ENCODE data around the gene TSC1. TPM values are rescaled to one million over a fixed set of nuclear protein-coding genes. Genes with fewer than 3 reads are reported as not detected.

TSC1 gene
- total RNA-seq, 1 donor from 2014 or later = 89.3 TPM

GRCh38 chr9:132879457-132880323, 64.7 kb downstream of the TSC1 start:
- peaks cover 3% of the 10 kb centered on the region for H3K9me3 Mint-ChIP-seq (ENCODE audit: unreplicated experiment)
- DNase-seq = no peak
- H3K4me1 Mint-ChIP-seq (ENCODE audit: low read depth, unreplicated experiment) = peaks cover 3% of the 10 kb centered on the region
- no peaks in the 10 kb centered on the region for H3K36me3 Mint-ChIP-seq (ENCODE audit: unreplicated experiment)
- TF ChIP-seq, protein P1, sequence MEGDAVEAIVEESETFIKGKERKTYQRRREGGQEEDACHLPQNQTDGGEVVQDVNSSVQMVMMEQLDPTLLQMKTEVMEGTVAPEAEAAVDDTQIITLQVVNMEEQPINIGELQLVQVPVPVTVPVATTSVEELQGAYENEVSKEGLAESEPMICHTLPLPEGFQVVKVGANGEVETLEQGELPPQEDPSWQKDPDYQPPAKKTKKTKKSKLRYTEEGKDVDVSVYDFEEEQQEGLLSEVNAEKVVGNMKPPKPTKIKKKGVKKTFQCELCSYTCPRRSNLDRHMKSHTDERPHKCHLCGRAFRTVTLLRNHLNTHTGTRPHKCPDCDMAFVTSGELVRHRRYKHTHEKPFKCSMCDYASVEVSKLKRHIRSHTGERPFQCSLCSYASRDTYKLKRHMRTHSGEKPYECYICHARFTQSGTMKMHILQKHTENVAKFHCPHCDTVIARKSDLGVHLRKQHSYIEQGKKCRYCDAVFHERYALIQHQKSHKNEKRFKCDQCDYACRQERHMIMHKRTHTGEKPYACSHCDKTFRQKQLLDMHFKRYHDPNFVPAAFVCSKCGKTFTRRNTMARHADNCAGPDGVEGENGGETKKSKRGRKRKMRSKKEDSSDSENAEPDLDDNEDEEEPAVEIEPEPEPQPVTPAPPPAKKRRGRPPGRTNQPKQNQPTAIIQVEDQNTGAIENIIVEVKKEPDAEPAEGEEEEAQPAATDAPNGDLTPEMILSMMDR (IDR thresholded peaks at IDR 0.05; ENCODE audit: partially characterized antibody, unreplicated experiment) = no peak
- peak overlapping the region; percentile 80 for H3K4me3 Mint-ChIP-seq (ENCODE audit: unreplicated experiment)
- H3K27ac Mint-ChIP-seq (ENCODE audit: unreplicated experiment) = peak overlapping the region; percentile 22
- H3K27me3 Mint-ChIP-seq (ENCODE audit: unreplicated experiment) = peaks cover 15% of the 10 kb centered on the region

DNA sequence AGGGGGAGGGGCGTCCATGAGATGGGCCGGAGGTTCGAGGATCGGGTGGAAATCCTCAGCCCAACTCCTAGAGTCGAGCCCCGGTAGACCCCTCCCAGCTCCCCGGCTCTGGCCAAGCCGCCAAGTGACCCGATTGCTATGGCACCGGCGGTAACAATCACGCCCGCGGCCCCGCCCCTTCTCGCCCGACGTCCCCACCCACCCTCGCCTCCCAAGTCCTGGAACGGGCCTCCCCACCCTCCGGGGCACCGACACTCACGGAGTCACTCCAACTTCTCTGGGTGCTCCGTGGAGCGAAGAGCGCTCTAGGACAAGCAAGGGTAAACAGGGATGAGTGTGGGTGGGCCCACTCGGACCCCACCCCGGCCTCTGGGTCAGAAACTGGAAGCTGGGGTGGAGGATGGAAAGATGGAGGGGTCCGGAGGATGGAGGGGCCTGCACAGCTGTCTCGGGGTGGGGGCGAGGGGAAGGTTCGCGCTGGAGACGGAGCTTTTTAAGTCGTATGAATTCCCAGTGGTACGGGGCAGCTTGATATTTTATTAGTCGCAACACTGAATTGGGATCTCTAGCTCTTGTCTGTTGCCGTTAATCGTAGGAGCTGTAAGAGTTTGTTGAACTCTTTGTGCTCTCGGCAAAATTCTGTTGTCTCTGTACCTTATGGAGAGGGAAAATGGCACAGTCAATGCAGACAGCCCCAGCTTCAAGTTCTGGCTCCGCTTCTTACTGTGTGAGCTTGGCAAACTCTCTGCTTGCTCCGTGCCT, 65.5 kb downstream of the TSC1 start, which contains the start of gene SPACA9:
SPACA9 (plus strand) TSS at position 204 of the 762 bp plus-strand sequence. CDS start 5,050 bp downstream, outside the sequence.
- no peaks in the 10 kb centered on the region for H3K36me3 Mint-ChIP-seq (ENCODE audit: unreplicated experiment)
- DNase-seq = peak; percentile 60
- TF ChIP-seq, protein P1 (IDR thresholded peaks at IDR 0.05; ENCODE audit: partially characterized antibody, unreplicated experiment) = no peak
- peak within 1 kb of the TSS; percentile 80 for H3K4me3 Mint-ChIP-seq (ENCODE audit: unreplicated experiment)
- peaks cover 3% of the 10 kb centered on the region for H3K4me1 Mint-ChIP-seq (ENCODE audit: low read depth, unreplicated experiment)
- peaks cover 17% of the 10 kb centered on the region for H3K27me3 Mint-ChIP-seq (ENCODE audit: unreplicated experiment)
- peaks cover 3% of the 10 kb centered on the region for H3K9me3 Mint-ChIP-seq (ENCODE audit: unreplicated experiment)
- peak within 1 kb of the TSS; percentile 22 for H3K27ac Mint-ChIP-seq (ENCODE audit: unreplicated experiment)

- H3K9me3 Mint-ChIP-seq (ENCODE audit: unreplicated experiment) = peaks cover 3% of the 10 kb centered on the region
- H3K4me3 Mint-ChIP-seq (ENCODE audit: unreplicated experiment) = peak within 1 kb of the TSS; percentile 81
- DNase-seq = peak; percentile 83
- H3K27ac Mint-ChIP-seq (ENCODE audit: unreplicated experiment) = peak within 1 kb of the TSS; percentile 22
- peaks cover 15% of the 10 kb centered on the region for H3K27me3 Mint-ChIP-seq (ENCODE audit: unreplicated experiment)
- TF ChIP-seq, protein P1 (IDR thresholded peaks at IDR 0.05; ENCODE audit: partially characterized antibody, unreplicated experiment) = no peak
- H3K4me1 Mint-ChIP-seq (ENCODE audit: low read depth, unreplicated experiment) = peaks cover 3% of the 10 kb centered on the region
- H3K36me3 Mint-ChIP-seq (ENCODE audit: unreplicated experiment) = no peaks in the 10 kb centered on the region
Measured at GRCh38 chr9:132877824-132878694, 66.4 kb downstream of the TSC1 start, which contains the start of gene AK8. TSS of gene AK8 (minus strand) at chr9:132878284. CDS start at chr9:132878255, 29 bp downstream.

GRCh38 chr9:132877458-132877823, 67.0 kb downstream of the TSC1 start:
- TF ChIP-seq, protein P1 (IDR thresholded peaks at IDR 0.05; ENCODE audit: partially characterized antibody, unreplicated experiment) = no peak
- peak overlapping the region; percentile 81 for H3K4me3 Mint-ChIP-seq (ENCODE audit: unreplicated experiment)
- no peak for DNase-seq
- no peaks in the 10 kb centered on the region for H3K36me3 Mint-ChIP-seq (ENCODE audit: unreplicated experiment)
- peaks cover 15% of the 10 kb centered on the region for H3K27me3 Mint-ChIP-seq (ENCODE audit: unreplicated experiment)
- peaks cover 3% of the 10 kb centered on the region for H3K4me1 Mint-ChIP-seq (ENCODE audit: low read depth, unreplicated experiment)
- H3K9me3 Mint-ChIP-seq (ENCODE audit: unreplicated experiment) = peaks cover 3% of the 10 kb centered on the region
- no peak overlapping the region for H3K27ac Mint-ChIP-seq (ENCODE audit: unreplicated experiment)

Data from glutamatergic neuron (in vitro differentiated cells).